Mesenchymal stem cell (in vitro differentiated cells and primary cell): ENCODE data around the gene CCDC73.
"Not testable (repeated sequence)": the region's sequence is repeated elsewhere in the genome, so short reads cannot be mapped to it uniquely, and the experiment has no call there.

Experiments
- DNase-seq: peaks from one replicate; pipeline ENCODE4 v3.0.0-alpha.2; 2013
- H2AFZ ChIP-seq: one replicate; pipeline ENCODE4 v1.6.1; 2013; ENCODE audit warnings: low read depth, mild to moderate bottlenecking, control low read depth, inconsistent platforms, low read length, moderate library complexity
- H2AK5ac ChIP-seq: 2 replicates; pipeline ENCODE4 v1.6.1; 2013; ENCODE audit warnings: low read length, moderate library complexity, mild to moderate bottlenecking, inconsistent platforms; ENCODE audit not compliant: severe bottlenecking
- H2BK120ac ChIP-seq: one replicate; pipeline ENCODE4 v1.6.1; 2013; ENCODE audit warnings: low read depth, mild to moderate bottlenecking, inconsistent platforms, low read length, moderate library complexity
- H2BK12ac ChIP-seq, 2 experiments: one replicate each; pipeline ENCODE4 v1.6.1; 2013; ENCODE audit warnings: inconsistent platforms in 2 of 2, low read length in 2 of 2, mild to moderate bottlenecking in 2 of 2, moderate library complexity in 2 of 2, control low read depth in 1 of 2
- H2BK15ac ChIP-seq: one replicate; pipeline ENCODE4 v1.6.1; 2013; ENCODE audit warnings: mild to moderate bottlenecking, low read depth, inconsistent platforms; ENCODE audit not compliant: poor library complexity, severe bottlenecking
- H2BK5ac ChIP-seq: 2 replicates; pipeline ENCODE4 v1.6.1; 2013; ENCODE audit warnings: low read depth, mild to moderate bottlenecking, low read length, control low read depth, inconsistent platforms; ENCODE audit not compliant: poor library complexity, severe bottlenecking
- H3K14ac ChIP-seq, 2 experiments: one replicate each; pipeline ENCODE4 v1.6.1; 2013; ENCODE audit warnings: inconsistent platforms in 2 of 2, low read length in 2 of 2, control low read depth in 1 of 2, mild to moderate bottlenecking in 1 of 2, moderate library complexity in 1 of 2
- H3K18ac ChIP-seq, 2 experiments: one replicate each; pipeline ENCODE4 v1.6.1; 2013; ENCODE audit warnings: inconsistent platforms in 2 of 2, low read length in 2 of 2, control low read depth in 1 of 2, low read depth in 1 of 2, mild to moderate bottlenecking in 1 of 2
- H3K23ac ChIP-seq, 2 experiments: one replicate each; pipeline ENCODE4 v1.6.1; 2013; ENCODE audit warnings: inconsistent platforms in 2 of 2, low read length in 2 of 2, mild to moderate bottlenecking in 2 of 2, moderate library complexity in 2 of 2, control low read depth in 1 of 2
- H3K27ac ChIP-seq: 2 replicates; pipeline ENCODE4 v1.5.1; 2013; ENCODE audit warnings: mild to moderate bottlenecking, moderate library complexity, low read length, control low read depth, inconsistent platforms; ENCODE audit not compliant: poor library complexity, severe bottlenecking
- H3K27me3 ChIP-seq, 2 experiments: 2 replicates each; pipeline versions ENCODE4 v1.6.1 to v1.7.0; 2013; ENCODE audit warnings: low read length in 2 of 2, mild to moderate bottlenecking in 2 of 2, moderate library complexity in 2 of 2, control low read depth in 1 of 2, inconsistent platforms in 1 of 2; ENCODE audit not compliant: control insufficient read depth in 1 of 2, insufficient read depth in 1 of 2
- H3K36me3 ChIP-seq, 2 experiments: 2 replicates each; pipeline versions ENCODE4 v1.6.1 to v1.7.0; 2013; ENCODE audit warnings: low read length in 2 of 2, control low read depth in 1 of 2, inconsistent platforms in 1 of 2, low read depth in 1 of 2, mild to moderate bottlenecking in 1 of 2; ENCODE audit not compliant: insufficient read depth in 2 of 2, control insufficient read depth in 1 of 2
- H3K4ac ChIP-seq, 2 experiments: one replicate each; pipeline ENCODE4 v1.6.1; 2013; ENCODE audit warnings: inconsistent platforms in 2 of 2, low read length in 2 of 2, mild to moderate bottlenecking in 2 of 2, moderate library complexity in 2 of 2, control low read depth in 1 of 2, low read depth in 1 of 2
- H3K4me1 ChIP-seq: 2 replicates; pipeline ENCODE4 v1.6.1; 2013; ENCODE audit warnings: low read depth, low read length, control low read depth; ENCODE audit not compliant: control insufficient read depth, insufficient read depth
- H3K4me2 ChIP-seq: 2 replicates; pipeline ENCODE4 v1.6.1; 2013; ENCODE audit warnings: low read length, mild to moderate bottlenecking, inconsistent platforms; ENCODE audit not compliant: poor library complexity, severe bottlenecking
- H3K4me3 ChIP-seq, 2 experiments: 2 replicates each; pipeline versions ENCODE4 v1.5.1 to v1.7.0; 2013; ENCODE audit warnings: low read length in 2 of 2, mild to moderate bottlenecking in 2 of 2, control low read depth in 1 of 2, low read depth in 1 of 2; ENCODE audit not compliant: insufficient read depth in 1 of 2
- H3K79me1 ChIP-seq: replicated peaks from 2 replicates; pipeline ENCODE4 v1.6.1; 2013; ENCODE audit warnings: mild to moderate bottlenecking, control low read depth, low read length, inconsistent platforms; ENCODE audit not compliant: poor library complexity, severe bottlenecking
- H3K9ac ChIP-seq: 2 replicates; pipeline ENCODE4 v1.7.0; 2013; ENCODE audit warnings: mild to moderate bottlenecking, low read length, moderate library complexity
- H3K9me3 ChIP-seq: 2 replicates; pipeline ENCODE4 v1.7.0; 2013; ENCODE audit warnings: mild to moderate bottlenecking, low read length; ENCODE audit not compliant: control insufficient read depth
- H4K8ac ChIP-seq: one replicate; pipeline ENCODE4 v1.6.1; 2013; ENCODE audit warnings: inconsistent platforms, mild to moderate bottlenecking, low read length, moderate library complexity
- H4K91ac ChIP-seq: one replicate; pipeline ENCODE4 v1.6.1; 2013; ENCODE audit warnings: mild to moderate bottlenecking, low read length, inconsistent platforms
- WGBS: methylation state at CpG from one replicate; pipeline ENCODE4 v1.1.7; 2013; ENCODE audit warnings: mixed read lengths; 5-methylcytosine and 5-hydroxymethylcytosine counted together

Gene CCDC73

GRCh38 chr11:32827276-32827675, 32.8 kb upstream of the CCDC73 start:
- H3K14ac ChIP-seq: no peak overlapping the region
- peaks cover 9% of the 10 kb centered on the region for H3K4me1 ChIP-seq
- H2BK15ac ChIP-seq: no peak overlapping the region
- H3K27me3 ChIP-seq: peaks cover 0 to 6% of the 10 kb centered on the region in 2 experiments
- no peak overlapping the region for H2BK120ac ChIP-seq
- no peaks in the 10 kb centered on the region for H3K9me3 ChIP-seq
- H3K4me2 ChIP-seq: no peak overlapping the region
- no peak overlapping the region for H2BK12ac ChIP-seq
- no peak overlapping the region for H3K4me3 ChIP-seq
- H3K79me1 ChIP-seq: no peaks in the 10 kb centered on the region
- no peak overlapping the region for H3K18ac ChIP-seq
- H3K27ac ChIP-seq: no peak overlapping the region
- no peaks in the 10 kb centered on the region for H3K36me3 ChIP-seq
- H2BK5ac ChIP-seq: no peak overlapping the region
- H3K9ac ChIP-seq: no peak overlapping the region
- no peak overlapping the region for H4K8ac ChIP-seq
- no peak overlapping the region for H3K4ac ChIP-seq
- no peak overlapping the region for H2AFZ ChIP-seq
- H3K23ac ChIP-seq: no peak overlapping the region
- no peak for DNase-seq
- H2AK5ac ChIP-seq: no peak overlapping the region
- H4K91ac ChIP-seq: no peak overlapping the region
- 100% methylated on average over 1 of the region's 1 CpG for WGBS

GRCh38 chr11:32826113-32826512, 31.7 kb upstream of the CCDC73 start:
- H3K4ac ChIP-seq: no peak overlapping the region
- 43% methylated on average over 2 of the region's 3 CpGs for WGBS
- H3K18ac ChIP-seq: no peak overlapping the region
- peaks cover 8% of the 10 kb centered on the region for H3K4me1 ChIP-seq
- H3K27ac ChIP-seq: no peak overlapping the region
- peaks cover 0 to 6% of the 10 kb centered on the region in 2 experiments for H3K27me3 ChIP-seq
- no peak overlapping the region for H4K8ac ChIP-seq
- H4K91ac ChIP-seq: no peak overlapping the region
- H3K9me3 ChIP-seq: no peaks in the 10 kb centered on the region
- H2BK12ac ChIP-seq: no peak overlapping the region
- H2AK5ac ChIP-seq: no peak overlapping the region
- H2BK120ac ChIP-seq: no peak overlapping the region
- no peak overlapping the region for H3K23ac ChIP-seq
- DNase-seq: no peak
- H2AFZ ChIP-seq: no peak overlapping the region
- no peak overlapping the region for H2BK15ac ChIP-seq
- H3K14ac ChIP-seq: no peak overlapping the region
- no peak overlapping the region for H3K4me3 ChIP-seq
- H3K9ac ChIP-seq: no peak overlapping the region
- H3K79me1 ChIP-seq: no peaks in the 10 kb centered on the region
- no peaks in the 10 kb centered on the region for H3K36me3 ChIP-seq
- H3K4me2 ChIP-seq: no peak overlapping the region
- H2BK5ac ChIP-seq: no peak overlapping the region

- not testable (repeated sequence) for H3K27me3 ChIP-seq, H4K8ac ChIP-seq, H3K4me1 ChIP-seq, H3K79me1 ChIP-seq, H3K4ac ChIP-seq, H2AK5ac ChIP-seq, H3K4me3 ChIP-seq, H3K18ac ChIP-seq, H3K14ac ChIP-seq, H2BK12ac ChIP-seq, H3K9ac ChIP-seq, H3K36me3 ChIP-seq, H2BK120ac ChIP-seq, H2BK5ac ChIP-seq, H3K9me3 ChIP-seq, DNase-seq, H3K23ac ChIP-seq, H3K27ac ChIP-seq, H2AFZ ChIP-seq, H3K4me2 ChIP-seq, H4K91ac ChIP-seq, H2BK15ac ChIP-seq
- WGBS: 89% methylated on average over 2 of the region's 3 CpGs
Observed at GRCh38 chr11:32823617-32824016, 29.2 kb upstream of the CCDC73 start.

- no peak overlapping the region for H3K4ac ChIP-seq
- no peaks in the 10 kb centered on the region for H3K9me3 ChIP-seq
- no peak overlapping the region for H2BK12ac ChIP-seq
Observed at GRCh38 chr11:32821917-32822560, 27.6 kb upstream of the CCDC73 start.

More at GRCh38 chr11:32821917-32822560, 27.6 kb upstream of the CCDC73 start:
- Histone ChIP-seq H3K14ac (no peak overlapping the region), H2BK5ac (no peak overlapping the region), H3K4me2 (no peak overlapping the region), H3K4me3 (no peak overlapping the region), H4K8ac (no peak overlapping the region), H3K4me1 (no peaks in the 10 kb centered on the region), H2BK120ac (no peak overlapping the region), H3K79me1 (no peaks in the 10 kb centered on the region), H2AK5ac (no peak overlapping the region), H3K9ac (no peak overlapping the region), H2AFZ (no peak overlapping the region), H3K36me3 (no peaks in the 10 kb centered on the region), H4K91ac (no peak overlapping the region), H2BK15ac (no peak overlapping the region), H3K23ac (no peak overlapping the region), H3K27ac (no peak overlapping the region), H3K27me3 (peaks cover 0 to 3% of the 10 kb centered on the region in 2 experiments), H3K18ac (no peak overlapping the region)
- whole genome bisulfite sequencing: no CpG with 5 or more reads among the region's 5 CpGs
- no peak for DNase-seq
